ENCODE results near the gene FADS6.
"Not testable (repeated sequence)": the region's sequence is repeated elsewhere in the genome, so short reads cannot be mapped to it uniquely, and the experiment has no call there.

FADS6 gene

DNA sequence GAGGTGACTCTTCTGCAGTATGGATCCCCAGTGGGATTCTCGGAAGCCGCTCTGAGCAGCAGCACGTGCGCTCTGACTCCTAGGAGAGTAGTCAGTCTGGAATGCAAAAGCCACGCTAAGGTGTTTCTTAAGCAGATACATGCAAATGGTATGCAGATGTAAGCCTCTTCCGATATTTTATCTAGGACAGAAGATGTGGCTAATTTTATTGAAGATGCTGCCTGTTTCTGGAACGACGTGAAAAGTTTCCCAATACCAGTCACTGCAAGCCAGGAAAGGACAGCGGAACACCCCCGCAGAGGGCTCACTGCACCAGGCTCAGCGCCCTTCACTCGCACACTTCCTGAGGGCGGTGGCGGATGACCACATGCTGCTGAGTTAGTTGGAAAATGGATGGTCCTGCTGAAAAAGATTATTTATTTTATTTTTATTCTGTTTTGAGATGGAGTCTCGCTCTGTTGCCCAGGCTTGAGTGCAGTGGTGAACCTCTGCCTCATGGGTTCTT lies 10.1 kb downstream of the FADS6 start:
- no peak for DNase-seq

DNA sequence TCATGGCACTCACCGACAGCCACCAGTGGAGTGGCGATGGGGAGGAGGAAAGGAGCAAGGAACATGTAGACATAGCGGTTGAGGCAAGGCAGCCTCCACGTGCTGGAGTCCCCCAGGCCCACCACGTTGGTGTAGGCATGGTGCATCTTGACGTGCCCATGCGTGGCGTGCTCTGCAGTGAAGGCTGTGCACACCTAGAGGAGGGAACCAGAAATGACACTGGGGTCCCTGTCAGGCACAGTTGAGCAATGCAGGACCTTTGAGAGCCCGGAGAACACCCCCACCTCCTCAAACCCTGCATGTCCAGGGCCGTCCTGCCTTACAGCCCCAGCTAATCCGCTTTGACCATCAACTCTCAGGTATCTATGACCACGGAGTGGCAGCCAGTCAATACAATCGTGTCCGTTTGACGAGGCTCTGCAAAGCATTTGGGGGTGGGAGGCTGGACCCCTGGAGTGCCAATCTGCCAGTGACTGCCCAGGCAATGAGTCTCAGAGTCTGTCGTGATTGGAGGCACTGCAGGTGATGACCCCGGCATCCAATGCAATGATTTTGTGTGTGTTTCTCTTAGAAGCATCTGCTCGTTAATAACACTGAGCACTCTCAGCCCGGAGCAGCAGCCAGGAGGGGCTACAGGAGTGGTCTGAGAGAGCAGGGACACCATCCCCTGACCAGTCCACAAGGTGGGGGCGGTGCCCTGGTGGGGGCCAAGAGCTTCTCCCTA lies 10.8 kb downstream of the FADS6 start:
- DNase-seq, result no peak

DNA sequence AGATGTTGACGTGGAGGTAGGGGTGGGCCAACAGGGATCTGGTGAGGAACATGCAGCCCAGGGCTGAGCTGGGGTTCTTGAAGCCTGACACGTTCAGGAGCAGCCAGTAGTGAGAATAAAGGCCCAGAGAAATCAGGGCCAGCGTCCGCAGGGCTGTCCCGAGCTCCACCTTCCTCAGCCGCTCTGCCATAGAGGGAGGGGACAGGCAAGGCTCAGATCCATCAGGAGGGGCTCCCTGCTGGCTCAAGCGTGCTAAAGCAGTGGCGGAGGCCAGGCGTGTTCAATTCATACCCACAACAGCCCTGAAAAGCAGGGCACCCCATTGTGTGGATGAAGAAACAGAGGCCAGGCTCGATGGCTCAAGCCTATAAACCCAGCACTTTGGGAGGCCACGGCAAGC lies 12.4 kb downstream of the FADS6 start:
- DNase-seq, result no peak

DNA sequence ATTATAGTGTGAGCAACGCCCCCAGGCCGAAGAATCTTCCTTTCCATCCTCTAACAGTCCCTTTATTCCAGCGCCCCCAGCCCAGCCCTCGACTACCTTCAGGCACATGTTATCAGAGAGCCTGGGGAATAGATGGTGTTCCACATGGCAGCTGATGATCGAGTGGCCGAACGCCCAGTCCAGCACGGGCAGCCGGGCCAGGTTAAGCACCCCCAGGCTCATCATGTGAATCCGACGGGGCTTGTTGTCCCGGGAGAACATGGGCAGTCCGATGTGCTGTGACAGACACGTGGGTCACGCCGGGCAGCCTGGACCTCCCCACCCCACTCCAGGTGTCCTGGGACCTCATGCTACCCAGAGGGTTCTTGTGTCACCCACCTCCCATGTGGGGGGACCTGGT lies 14.1 kb downstream of the FADS6 start:
- DNase-seq, result no peak

DNA sequence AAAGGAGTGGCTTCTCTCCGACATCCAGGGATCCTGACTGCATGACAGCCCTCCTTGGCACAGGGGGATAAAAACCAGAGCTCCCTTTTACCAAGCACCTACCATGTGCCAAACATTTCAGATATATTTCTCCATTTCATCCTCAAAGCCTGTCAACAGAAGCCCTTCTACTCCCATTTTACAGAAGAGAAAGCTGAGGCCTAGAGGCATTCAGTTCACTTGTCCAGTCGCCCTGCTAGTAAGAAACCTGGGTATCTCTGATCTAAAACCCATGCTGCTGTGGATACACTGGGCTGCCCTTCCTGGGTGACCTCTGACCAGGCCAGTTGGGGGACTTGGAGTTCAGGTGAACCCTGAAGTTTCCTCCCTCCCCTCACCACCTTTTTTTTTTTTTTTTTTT lies 14.8 kb downstream of the FADS6 start:
- no peak for DNase-seq

DNA sequence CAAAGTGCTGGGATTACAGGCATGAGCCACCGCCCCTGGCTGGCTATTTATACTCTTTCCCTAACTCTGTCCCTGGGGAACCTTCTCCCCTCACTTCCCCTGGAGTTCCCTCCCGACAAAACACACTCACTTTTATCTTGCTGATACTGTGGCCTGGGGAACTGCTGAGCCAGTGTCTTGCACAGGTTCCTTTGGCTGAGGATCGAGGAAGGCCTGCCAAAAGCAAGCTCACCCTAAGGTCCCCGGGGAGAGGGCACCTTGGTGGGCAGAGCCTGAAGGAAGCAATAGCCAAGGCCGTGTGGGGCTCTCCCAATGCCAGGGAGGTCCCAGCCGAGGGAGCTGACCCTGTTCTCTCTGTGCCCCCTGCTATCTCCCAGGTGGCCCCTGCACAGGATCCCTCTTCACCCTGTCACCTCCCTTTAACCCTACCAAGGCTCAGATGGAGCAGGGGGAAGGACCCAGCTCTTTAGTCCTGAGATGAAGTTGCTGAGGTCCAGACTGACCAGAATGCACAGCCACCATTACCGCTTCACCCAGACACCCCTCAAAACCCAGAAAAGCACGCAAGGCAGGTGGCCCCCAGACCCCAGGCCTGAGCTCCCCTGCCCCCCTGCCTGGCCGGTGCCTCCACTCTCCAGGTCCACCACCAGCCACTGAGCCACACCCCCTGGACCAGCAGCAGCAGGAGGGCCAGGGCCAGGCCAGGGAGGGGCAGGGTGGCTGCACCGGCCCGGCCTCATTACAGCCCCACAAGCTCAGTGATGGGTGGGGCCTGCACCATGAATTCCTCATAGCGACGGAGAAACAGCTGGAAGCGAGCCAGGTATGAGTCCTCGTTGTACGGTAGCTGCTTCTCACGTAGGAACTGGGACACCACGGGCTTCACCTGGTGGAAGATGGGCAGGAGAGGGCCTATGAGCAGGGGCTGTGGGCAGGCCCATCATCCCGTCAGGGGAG lies 15.6 kb downstream of the FADS6 start:
- no peak for DNase-seq

DNA sequence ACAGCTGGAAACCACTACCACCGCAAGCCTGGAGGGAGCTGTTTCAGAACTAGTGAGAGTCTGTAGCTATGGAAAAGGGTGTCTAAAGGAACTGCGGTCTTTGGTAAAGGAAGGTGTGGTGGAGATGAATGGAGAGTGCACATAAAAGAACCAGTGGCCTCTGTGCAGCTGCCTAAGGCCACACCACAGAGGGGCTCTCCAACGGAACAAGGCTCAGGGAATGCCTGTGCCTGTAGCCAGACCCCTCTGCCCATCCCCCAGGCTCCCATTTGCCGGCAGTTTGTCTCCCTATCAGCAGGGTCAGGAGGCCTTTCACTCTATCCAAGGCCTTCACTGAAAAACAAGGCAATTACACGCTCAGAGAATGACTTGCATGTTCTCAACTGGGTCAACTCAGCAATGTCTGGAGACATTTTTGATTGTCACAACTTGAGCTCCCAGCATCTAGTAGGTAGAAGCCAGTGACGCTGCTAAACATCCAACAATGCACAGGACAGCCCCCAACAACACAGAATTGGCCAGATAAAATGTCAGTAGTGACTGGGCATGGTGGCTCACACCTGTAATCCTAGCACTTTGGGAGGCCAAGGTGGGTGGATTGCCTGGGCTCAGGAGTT lies 17.3 kb downstream of the FADS6 start:
- DNase-seq, result no peak

DNA sequence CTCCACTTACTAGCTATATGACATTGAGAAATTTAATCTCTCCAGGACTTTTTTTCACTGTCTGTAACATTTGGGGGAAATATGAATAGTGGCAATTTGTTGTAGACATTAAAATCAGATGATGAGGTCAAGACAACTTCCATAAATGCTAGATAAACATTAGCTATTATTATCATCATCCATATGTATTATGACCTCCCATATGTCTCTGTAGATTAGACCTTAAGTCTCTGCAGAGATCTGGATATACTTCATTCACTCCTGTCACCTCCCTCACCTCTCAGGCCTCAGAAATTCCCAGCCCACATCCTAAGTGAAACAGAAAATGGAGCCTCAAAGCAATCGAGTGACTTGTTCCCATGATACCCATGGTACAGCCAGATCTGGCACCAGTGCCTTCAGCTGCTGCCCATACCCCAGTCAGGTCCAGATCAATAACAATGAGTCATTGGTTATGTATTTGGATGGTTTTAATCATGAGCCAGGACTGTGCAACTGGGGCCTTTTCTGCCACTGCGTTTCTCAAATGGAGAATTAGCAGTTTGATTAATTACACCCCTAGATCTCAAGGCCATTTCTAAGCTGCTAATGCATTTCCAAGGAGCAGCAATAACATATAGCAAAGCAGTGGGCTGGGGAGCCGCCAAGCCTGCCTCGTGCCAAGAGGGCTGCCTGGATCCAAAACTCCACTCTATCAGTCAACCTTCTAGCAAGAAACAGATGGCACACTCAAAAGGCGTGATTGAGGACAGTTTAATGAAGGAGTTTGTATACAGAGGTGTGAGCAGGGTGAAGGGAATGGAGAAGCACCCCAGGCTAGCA lies 18.1 kb downstream of the FADS6 start:
- DNase-seq, result no peak

DNA sequence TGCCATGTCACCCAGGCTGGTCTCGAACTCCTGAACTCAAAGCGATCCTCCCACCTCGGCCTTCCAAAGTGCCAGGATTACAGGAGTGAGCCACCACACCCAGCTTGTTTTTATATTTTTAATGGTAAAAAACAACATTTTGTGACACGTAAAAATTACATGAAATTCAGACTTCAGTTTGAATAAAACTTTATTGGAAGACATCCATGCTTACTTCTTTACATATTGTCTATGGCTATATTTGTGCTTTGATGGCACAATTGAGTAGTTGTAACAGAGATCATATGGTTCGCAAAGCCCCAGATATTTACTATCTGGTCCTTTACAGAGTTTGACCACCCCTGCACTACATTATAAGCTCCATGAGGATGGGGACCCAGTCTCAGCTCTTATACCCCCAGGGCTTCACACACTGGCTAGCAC lies 18.8 kb downstream of the FADS6 start:
- DNase-seq, result no peak

DNA sequence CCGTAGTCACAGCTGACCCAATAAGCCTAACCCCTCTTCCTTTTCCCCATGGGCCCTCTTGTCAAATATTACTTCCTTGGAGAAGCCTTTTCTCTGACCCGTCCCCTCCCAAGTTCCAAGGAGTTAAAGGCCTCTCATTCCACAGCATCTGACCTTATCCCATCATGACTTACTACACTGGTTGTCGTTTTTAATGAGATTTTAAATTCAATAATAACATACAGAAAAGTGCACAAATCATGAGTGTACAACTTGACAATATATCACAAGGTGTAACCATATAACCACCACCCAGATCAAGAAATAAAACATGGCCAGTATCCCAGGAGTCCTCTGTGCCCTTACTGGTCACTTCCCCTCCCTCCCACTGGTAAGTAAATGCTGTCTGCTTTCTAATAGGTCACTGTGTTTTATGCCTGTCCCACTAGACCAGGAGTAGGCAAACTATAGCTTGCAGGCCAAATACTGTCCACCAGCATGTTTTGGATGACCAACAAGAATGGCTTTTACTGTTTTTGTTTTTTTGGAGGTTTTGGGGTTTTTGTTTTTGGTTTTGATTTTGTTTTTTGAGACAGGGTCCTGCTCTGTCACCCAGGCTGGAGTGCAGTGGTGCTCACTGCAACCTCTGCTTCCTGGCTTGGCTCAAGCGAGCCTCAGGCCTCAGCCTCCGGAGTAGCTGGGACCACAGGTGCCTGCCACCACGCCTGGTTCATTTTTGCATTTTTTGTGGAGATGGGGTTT lies 19.4 kb downstream of the FADS6 start:
- no peak for DNase-seq

DNA sequence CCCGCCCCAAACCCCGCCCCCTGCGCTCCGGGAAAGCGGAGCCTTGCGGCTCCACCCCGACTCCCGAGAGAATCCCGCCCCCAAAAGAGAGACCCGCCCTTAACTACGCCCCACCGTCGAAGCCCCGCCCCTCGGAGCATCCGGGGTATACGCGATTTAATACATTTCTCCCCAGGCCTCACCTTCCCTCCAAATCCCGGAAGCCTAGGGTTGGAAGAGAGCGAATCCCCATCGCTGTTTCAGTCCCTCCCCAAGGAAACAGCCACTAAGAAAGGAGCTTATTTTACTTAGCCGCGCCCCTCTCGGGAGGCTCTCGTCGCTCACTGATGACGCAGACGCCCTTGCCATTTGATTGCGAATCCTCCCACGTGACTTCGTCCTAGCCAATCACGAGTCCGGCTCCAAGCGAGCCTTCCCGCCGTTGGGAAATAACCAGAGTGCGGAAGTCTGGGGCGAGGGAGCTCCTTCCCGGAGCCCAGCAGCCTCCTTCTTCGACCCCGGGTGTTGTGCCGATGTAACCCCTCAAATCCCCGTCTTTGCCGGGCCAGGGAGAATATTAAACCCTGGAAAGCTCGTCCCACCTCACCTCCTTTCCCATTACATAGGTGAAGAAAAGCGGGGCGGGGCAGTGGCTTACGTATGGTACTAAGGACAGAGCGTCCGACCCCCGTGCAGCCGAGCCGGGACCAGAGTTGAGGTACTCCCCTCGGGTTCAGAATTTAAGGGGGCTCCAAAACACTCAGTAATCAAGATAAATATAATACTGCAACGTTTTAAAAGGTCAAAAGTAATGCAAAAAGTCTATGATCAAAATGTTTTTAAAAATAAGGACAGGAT lies 20.2 kb downstream of the FADS6 start:
- peak; percentile 99 to 100 for DNase-seq

DNA sequence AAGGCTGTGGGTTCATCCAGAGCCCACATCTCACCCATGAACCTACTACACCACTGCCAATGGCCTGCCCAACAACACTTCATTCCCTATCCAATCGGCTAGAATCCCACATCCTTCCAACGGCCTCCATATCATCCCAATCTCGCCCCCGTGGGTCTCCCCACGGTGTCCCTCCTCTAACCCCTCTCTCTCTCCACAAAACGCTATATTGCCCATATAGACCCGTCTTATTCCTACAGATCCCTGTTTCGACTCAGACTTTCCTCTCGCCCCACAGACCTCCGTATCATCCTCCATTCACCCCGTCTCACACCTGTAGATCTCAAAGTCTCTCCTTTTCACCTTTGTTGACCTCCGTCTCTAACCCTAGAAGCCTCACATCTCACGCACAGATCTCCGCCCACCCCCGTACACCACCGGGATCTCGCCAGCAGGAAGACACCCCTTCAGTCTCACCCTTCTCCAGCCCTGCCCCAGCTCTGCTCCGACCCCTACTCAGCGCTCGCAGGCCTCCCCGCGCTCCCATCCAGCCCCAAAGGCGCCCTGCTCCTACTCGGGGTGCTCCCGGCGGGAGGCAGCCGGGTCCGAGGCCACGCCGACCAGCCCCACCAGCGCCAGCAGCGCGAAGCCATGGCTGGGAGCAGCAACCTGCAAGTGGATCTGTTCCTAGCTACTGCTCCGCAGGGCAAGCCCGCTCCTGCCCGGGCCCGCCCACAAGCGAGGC lies 21.0 kb downstream of the FADS6 start, which contains the start of gene FDXR:
Gene FDXR (minus strand): TSS at position 682 of the 724 bp plus-strand sequence. CDS start 50 bp downstream, at position 632.
- no peak for DNase-seq

DNA sequence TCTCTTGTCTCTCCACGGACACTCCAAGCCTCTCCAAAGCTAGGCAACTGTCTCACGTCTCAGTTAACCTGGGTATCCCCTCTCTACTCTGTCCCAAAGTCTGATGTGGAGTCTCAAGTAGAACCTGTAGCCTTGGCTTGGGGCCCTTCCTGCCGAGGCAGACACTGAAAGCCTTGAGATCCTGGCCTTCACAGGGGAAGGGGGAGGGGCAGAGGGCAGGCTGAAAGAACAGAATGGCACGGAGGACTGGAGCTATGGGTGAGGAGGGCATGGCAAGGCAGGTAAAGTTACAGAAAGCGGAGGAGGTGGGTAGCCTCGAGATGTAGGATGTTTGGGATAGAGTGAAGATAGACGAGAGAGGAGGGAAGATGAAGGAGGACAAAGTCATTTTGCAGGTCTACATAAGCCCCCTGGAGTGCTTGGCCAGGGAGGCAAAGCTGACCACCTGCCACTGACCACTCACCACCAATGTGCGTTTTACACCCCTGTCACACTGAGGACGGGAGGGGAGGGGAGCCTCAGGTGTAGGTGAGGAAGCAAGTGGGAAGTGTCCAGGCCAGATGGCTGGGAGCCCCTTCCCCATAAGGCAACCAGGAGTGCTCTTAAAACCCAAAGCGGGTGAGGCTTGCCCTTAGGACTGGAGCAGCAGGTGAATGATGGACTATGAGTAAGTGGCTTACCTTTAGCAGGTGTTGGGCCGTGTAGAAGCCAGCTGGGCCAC lies 21.9 kb downstream of the FADS6 start:
- no peak for DNase-seq

DNA sequence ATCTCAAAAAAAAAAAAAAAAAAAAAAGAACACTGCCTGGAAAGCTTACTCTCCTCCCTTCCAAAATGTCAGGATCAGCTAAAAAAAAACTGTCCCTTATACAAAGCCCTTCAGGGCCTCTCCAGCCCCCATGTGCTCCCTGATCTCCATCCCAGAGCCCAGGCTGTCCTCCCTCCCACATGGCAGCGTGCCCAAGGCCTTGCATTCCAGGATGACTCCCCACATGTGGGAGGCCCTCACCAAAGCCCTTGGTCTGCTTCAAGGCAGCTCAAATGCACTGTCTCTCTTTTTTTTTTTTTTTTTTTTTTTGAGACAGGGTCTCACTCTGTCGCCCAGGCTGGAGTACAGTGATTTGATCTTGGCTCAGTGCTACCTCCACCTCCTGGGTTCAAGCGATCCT lies 22.9 kb downstream of the FADS6 start:
- DNase-seq, result no peak

DNA sequence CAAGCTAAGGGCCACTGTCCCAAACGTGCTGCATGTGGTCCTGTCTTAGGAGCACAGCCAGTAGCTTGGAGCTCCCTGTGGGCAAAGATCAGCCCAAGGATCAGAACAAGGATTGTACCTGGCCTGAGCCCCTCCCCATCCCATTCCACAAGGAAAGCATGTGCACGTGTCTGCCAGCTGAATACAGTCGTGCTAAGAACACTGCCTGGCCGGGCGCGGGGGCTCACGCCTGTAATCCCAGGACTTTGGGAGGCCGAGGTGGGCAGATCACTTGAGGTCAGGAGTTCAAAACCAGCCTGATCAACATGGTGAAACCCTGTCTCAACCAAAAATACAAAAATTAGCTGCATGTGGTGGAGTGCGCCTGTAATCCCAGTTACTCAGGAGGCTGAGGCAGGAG lies 23.4 kb downstream of the FADS6 start:
- DNase-seq, result not testable (repeated sequence)

DNA sequence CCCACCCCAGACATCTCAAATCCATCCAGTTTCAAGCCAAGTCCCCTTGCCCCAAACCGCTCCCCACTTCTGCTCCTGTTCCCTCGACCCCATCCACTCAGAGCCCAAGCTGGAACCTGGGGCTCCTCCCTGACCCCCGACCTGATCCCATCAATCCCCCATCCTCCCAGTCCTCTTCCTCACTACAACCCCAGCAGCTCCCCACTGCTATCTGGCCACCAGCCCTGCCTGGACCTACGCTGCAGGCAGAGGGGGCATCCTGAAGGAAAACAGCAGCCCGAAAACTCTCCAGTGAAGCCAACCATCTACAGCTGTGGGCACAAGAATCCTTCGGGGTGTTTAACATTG lies 24.6 kb downstream of the FADS6 start:
- no peak for DNase-seq

DNA sequence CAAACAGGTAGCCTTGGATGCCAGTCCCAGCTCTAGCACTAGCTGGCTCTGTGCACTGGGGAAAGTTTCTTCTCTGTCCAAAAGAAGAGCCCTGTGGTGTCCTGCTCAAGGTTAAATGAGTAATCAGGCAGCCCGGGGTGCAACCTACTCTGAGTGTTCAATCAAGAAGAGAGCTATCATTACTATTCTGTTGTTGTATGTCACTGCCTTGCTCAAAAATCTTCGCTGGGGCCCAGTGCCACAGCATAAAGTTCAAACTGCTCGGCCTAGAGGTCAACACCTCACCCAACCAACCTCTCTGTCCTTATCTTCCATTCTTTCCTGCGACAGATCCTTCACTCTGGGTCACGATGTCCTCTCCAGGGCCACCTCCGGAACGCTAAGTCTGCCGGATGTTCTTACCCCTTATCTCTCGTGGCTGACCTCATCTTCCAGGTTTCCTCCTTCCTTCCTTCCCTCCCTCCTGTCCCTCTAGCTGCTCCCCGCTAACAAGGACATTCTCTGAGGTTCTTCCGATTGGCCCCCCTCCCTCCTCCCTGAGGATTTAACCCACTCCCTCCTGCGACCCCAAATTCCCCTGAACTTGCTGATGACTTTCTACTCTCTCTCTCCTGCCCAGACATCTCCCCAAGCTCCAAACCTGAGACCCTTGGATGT lies 25.1 kb downstream of the FADS6 start:
- DNase-seq, result no peak

DNA sequence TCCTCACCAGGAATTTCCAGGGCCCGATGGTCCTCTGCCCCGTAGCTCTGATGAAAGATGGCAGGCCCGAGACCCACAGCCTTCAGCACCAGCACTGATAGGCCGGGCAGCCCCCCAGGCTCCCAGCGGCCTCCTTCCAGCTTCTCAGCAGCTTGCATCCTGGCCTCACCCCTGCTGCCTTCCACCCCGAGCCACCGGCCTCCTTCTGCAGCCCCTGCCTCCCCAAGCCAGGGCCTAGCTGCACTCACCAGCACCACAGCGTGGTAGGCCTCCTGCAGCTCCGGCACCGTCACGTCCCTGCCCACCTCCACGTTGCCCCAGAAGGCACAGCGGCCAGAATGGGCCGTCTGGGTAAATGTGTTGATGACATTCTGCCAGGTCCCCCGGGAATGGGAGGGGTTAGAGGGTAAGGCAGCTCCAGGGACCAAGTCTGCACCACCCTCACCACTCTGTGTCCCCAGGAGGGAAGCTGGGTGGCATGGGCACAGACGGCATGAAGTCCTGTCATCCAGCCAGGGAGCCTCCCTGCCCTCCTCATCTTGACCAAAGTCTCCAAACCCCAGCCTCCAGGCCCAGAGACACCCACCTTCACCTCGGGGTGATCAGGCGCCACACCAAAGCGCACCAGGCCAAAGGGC lies 27.1 kb downstream of the FADS6 start:
- DNase-seq, result no peak

Measured in CD4-positive, alpha-beta T cell treated with Interferon alpha-2 for 1 hour (primary cell).